ENCODE data around the gene PDE4B.

GRCh38 chr1:65845535-65846060 lies 52.9 kb downstream of the PDE4B start:
- TF ChIP-seq, protein P1, sequence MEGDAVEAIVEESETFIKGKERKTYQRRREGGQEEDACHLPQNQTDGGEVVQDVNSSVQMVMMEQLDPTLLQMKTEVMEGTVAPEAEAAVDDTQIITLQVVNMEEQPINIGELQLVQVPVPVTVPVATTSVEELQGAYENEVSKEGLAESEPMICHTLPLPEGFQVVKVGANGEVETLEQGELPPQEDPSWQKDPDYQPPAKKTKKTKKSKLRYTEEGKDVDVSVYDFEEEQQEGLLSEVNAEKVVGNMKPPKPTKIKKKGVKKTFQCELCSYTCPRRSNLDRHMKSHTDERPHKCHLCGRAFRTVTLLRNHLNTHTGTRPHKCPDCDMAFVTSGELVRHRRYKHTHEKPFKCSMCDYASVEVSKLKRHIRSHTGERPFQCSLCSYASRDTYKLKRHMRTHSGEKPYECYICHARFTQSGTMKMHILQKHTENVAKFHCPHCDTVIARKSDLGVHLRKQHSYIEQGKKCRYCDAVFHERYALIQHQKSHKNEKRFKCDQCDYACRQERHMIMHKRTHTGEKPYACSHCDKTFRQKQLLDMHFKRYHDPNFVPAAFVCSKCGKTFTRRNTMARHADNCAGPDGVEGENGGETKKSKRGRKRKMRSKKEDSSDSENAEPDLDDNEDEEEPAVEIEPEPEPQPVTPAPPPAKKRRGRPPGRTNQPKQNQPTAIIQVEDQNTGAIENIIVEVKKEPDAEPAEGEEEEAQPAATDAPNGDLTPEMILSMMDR (optimal IDR thresholded peaks at IDR 0.05 in 1 of 3, IDR thresholded peaks at IDR 0.05 in 1 of 3, conservative IDR thresholded peaks at IDR 0.05 in 1 of 3; ENCODE audit: extremely low read depth in 1 of 3, insufficient read depth in 2 of 3, low read length in 3 of 3) = no peak
- no peak for TF ChIP-seq EZH2 (IDR thresholded peaks at IDR 0.05; ENCODE audit: low read length)

Data from keratinocyte (primary cell).